WTC11 (cell line): ENCODE results near the gene VEPH1.

Experiments
- CBFB ChIP-seq: sonication (generic); formaldehyde crosslinking; IDR thresholded peaks from 2 replicates; pipeline ENCODE4 v1.8.1; 2022; ENCODE audit warnings: mild to moderate bottlenecking, low read depth, missing genetic modification reagents
- CREB1 ChIP-seq: sonication (generic); formaldehyde crosslinking; IDR thresholded peaks from 2 replicates; pipeline ENCODE4 v1.8.0; 2023; ENCODE audit warnings: mild to moderate bottlenecking, missing genetic modification reagents
- CTCF ChIP-seq: fragments of 200-600 bp; IDR thresholded peaks from 2 replicates; pipeline ENCODE4 v1.8.0; 2022; ENCODE audit warnings: antibody characterized with exemption
- E2F4 ChIP-seq: sonication (generic); formaldehyde crosslinking; IDR thresholded peaks from 2 replicates; pipeline ENCODE4 v1.8.1; 2022; ENCODE audit warnings: low read depth, mild to moderate bottlenecking, moderate library complexity, missing genetic modification reagents, borderline replicate concordance
- E2F5 ChIP-seq: sonication (generic); formaldehyde crosslinking; IDR thresholded peaks from 2 replicates; pipeline ENCODE4 v1.8.1; 2022; ENCODE audit warnings: mild to moderate bottlenecking, moderate library complexity, missing genetic modification reagents
- KAT7 ChIP-seq: sonication (generic); formaldehyde crosslinking; IDR thresholded peaks from 2 replicates; pipeline ENCODE4 v1.8.1; 2023; ENCODE audit warnings: missing genetic modification reagents, mild to moderate bottlenecking, borderline replicate concordance
- TF ChIP-seq, protein P1 (sequence below): sonication (generic); formaldehyde crosslinking; IDR thresholded peaks from 2 replicates; pipeline ENCODE4 v1.8.1; 2023; ENCODE audit warnings: mild to moderate bottlenecking, moderate library complexity, missing genetic modification reagents
- TF ChIP-seq, protein P2 (sequence below): sonication (generic); formaldehyde crosslinking; IDR thresholded peaks from 2 replicates; pipeline ENCODE4 v1.8.0; 2023; ENCODE audit warnings: mild to moderate bottlenecking, missing genetic modification reagents

DNA sequence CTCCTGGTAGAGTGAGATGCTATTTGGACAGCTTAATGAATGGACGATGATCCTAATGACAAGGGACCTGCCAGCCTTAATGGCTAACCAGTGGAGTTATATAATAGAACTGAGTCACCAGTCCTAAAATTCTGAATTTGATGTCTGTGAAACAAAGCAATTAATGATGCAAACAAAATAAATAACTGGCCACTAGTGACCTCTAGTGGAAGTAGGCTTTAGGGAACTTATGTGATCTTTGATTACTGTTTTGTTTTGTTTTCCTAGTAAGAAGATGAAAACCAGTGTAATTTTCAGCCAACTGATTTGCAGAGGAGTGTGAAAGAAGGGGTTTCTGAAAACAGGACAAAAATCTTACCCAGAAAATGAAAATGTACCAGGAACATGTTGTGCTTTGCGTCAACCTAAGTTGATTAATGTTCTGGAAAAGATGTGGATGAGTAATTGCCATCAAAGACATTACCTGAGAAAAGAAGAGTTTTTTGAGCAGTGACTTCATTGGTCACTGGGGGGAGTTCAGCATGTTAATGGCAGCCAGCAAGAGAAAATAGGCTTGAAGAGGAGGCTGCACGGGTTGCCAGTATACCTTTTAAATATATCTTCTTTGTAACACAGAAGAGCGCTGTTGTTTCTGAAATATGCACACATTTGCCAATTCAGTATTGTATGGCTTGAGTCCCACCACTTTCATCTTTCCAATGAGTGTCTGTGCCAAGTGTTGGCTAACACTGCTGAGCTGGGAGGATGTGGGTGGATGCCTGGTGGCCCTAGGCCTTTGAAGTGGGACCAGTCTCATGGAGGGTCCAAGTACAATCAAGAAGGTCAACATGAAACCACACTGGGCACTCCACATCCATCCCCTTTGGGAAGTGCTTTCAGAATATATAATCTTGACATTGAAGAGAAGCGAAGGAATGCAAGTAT lies 9.3 kb downstream of the VEPH1 start:
- TF ChIP-seq CREB1 (no peak), E2F4 (CRISPR knock-in tag) (no peak), KAT7 (CRISPR knock-in tag) (no peak), CTCF (peak; percentile 16; the same call in 1 of the 2 replicates), CBFB (CRISPR knock-in tag) (no peak), E2F5 (CRISPR knock-in tag) (no peak)
- TF ChIP-seq, protein P1, sequence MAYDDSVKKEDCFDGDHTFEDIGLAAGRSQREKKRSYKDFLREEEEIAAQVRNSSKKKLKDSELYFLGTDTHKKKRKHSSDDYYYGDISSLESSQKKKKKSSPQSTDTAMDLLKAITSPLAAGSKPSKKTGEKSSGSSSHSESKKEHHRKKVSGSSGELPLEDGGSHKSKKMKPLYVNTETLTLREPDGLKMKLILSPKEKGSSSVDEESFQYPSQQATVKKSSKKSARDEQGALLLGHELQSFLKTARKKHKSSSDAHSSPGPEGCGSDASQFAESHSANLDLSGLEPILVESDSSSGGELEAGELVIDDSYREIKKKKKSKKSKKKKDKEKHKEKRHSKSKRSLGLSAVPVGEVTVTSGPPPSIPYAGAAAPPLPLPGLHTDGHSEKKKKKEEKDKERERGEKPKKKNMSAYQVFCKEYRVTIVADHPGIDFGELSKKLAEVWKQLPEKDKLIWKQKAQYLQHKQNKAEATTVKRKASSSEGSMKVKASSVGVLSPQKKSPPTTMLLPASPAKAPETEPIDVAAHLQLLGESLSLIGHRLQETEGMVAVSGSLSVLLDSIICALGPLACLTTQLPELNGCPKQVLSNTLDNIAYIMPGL, result no peak
- TF ChIP-seq, protein P2, sequence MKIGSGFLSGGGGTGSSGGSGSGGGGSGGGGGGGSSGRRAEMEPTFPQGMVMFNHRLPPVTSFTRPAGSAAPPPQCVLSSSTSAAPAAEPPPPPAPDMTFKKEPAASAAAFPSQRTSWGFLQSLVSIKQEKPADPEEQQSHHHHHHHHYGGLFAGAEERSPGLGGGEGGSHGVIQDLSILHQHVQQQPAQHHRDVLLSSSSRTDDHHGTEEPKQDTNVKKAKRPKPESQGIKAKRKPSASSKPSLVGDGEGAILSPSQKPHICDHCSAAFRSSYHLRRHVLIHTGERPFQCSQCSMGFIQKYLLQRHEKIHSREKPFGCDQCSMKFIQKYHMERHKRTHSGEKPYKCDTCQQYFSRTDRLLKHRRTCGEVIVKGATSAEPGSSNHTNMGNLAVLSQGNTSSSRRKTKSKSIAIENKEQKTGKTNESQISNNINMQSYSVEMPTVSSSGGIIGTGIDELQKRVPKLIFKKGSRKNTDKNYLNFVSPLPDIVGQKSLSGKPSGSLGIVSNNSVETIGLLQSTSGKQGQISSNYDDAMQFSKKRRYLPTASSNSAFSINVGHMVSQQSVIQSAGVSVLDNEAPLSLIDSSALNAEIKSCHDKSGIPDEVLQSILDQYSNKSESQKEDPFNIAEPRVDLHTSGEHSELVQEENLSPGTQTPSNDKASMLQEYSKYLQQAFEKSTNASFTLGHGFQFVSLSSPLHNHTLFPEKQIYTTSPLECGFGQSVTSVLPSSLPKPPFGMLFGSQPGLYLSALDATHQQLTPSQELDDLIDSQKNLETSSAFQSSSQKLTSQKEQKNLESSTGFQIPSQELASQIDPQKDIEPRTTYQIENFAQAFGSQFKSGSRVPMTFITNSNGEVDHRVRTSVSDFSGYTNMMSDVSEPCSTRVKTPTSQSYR (CRISPR knock-in tag), result no peak
